IMR-90 (cell line): ENCODE measurements around the gene CARNS1. TPM values are rescaled to one million over a fixed set of nuclear protein-coding genes. Genes with fewer than 3 reads are reported as not detected.

Source experiments
- ATAC-seq: fragments of 200-7000 bp; cut with Tn5 transposase; 2 replicates; pipeline ENCODE4 v1.9.1; 2020; ENCODE audit warnings: low read depth, mild to moderate bottlenecking, moderate library complexity
- BruUV-seq: library from RNA; stranded (reverse); fragments of 400-500 nt; replicated peaks from 2 replicates; lab custom pipeline; 2021; lab: Mats Ljungman, UMichigan
- CTCF ChIA-PET: fragments of 300-600 bp; formaldehyde crosslinking; extraction: SDS; loops from one replicate; lab custom pipeline; 2021; ENCODE audit warnings: antibody characterized with exemption; lab: Yijun Ruan, JAX
- POLR2A ChIA-PET: fragments of 300-600 bp; sonication (Branson Sonifier 250); formaldehyde crosslinking; loops from one replicate; lab custom pipeline; 2022; ENCODE audit warnings: antibody characterized with exemption; ENCODE audit not compliant: unreplicated experiment; lab: Charles Lee
- DNase-seq: peaks from one replicate; pipeline ENCODE4 v3.0.0; 2013
- H2AFZ ChIP-seq: replicated peaks from 2 replicates; pipeline ENCODE3; 2013; ENCODE audit warnings: low read length, mild to moderate bottlenecking; ENCODE audit not compliant: poor library complexity
- H2AK5ac ChIP-seq: 2 replicates; pipeline ENCODE4 v1.6.1; 2013; ENCODE audit warnings: low read depth, low read length, inconsistent platforms
- H2AK9ac ChIP-seq: replicated peaks from 2 replicates; pipeline ENCODE3; 2013; ENCODE audit warnings: mild to moderate bottlenecking, low read depth, low read length, moderate library complexity; ENCODE audit not compliant: poor library complexity
- H2BK120ac ChIP-seq: 2 replicates; pipeline ENCODE4 v1.6.1; 2013; ENCODE audit warnings: low read depth, low read length, inconsistent platforms
- H2BK15ac ChIP-seq: 3 replicates; pipeline ENCODE4 v1.6.1; 2013; ENCODE audit warnings: low read depth, low read length, inconsistent platforms
- H2BK20ac ChIP-seq: 2 replicates; pipeline ENCODE4 v1.6.1; 2013; ENCODE audit warnings: low read depth, mild to moderate bottlenecking, inconsistent platforms, low read length, moderate library complexity
- H2BK5ac ChIP-seq: 2 replicates; pipeline ENCODE4 v1.6.1; 2013; ENCODE audit warnings: mild to moderate bottlenecking, low read depth, low read length, inconsistent platforms; ENCODE audit not compliant: poor library complexity, severe bottlenecking
- H3K14ac ChIP-seq: replicated peaks from 2 replicates; pipeline ENCODE4 v1.6.1; 2013; ENCODE audit warnings: low read depth, low read length, inconsistent platforms
- H3K18ac ChIP-seq: 2 replicates; pipeline ENCODE4 v1.6.1; 2013; ENCODE audit warnings: low read depth, low read length, control low read depth
- H3K23ac ChIP-seq: 2 replicates; pipeline ENCODE4 v1.6.1; 2013; ENCODE audit warnings: low read depth, low read length, inconsistent platforms
- H3K27ac ChIP-seq: 2 replicates; pipeline ENCODE4 v1.5.1; 2013; ENCODE audit warnings: mild to moderate bottlenecking, control low read depth, low read length; ENCODE audit not compliant: insufficient read depth
- H3K27me3 ChIP-seq: 2 replicates; pipeline ENCODE4 v1.6.1; 2013; ENCODE audit warnings: low read length; ENCODE audit not compliant: control insufficient read depth, insufficient read depth
- H3K36me3 ChIP-seq: 2 replicates; pipeline ENCODE4 v1.6.1; 2013; ENCODE audit warnings: low read length, mixed read lengths; ENCODE audit not compliant: control insufficient read depth, insufficient read depth
- H3K4ac ChIP-seq: 2 replicates; pipeline ENCODE4 v1.6.1; 2013; ENCODE audit warnings: low read depth, low read length, inconsistent platforms
- H3K4me1 ChIP-seq: 2 replicates; pipeline ENCODE4 v1.6.1; 2013; ENCODE audit warnings: low read length, mixed read lengths; ENCODE audit not compliant: control insufficient read depth, insufficient read depth
- H3K4me2 ChIP-seq: 2 replicates; pipeline ENCODE4 v1.6.1; 2013; ENCODE audit warnings: low read depth, mild to moderate bottlenecking, control low read depth, low read length, moderate library complexity
- H3K4me3 ChIP-seq: 2 replicates; pipeline ENCODE4 v1.5.1; 2013; ENCODE audit warnings: low read depth, mild to moderate bottlenecking, control low read depth, low read length, moderate library complexity; ENCODE audit not compliant: insufficient read depth
- H3K56ac ChIP-seq: 2 replicates; pipeline ENCODE4 v1.6.1; 2013; ENCODE audit warnings: low read length, inconsistent platforms; ENCODE audit not compliant: insufficient read depth; ENCODE audit errors: extremely low read depth
- H3K79me1 ChIP-seq, 2 experiments: 2 replicates each; pipeline ENCODE4 v1.6.1; 2013; ENCODE audit warnings: low read length in 2 of 2, inconsistent platforms in 1 of 2, low read depth in 1 of 2
- H3K9ac ChIP-seq: 2 replicates; pipeline ENCODE4 v1.6.1; 2013; ENCODE audit warnings: low read depth, low read length, control low read depth
- H3K9me1 ChIP-seq: 2 replicates; pipeline ENCODE4 v1.6.1; 2013; ENCODE audit warnings: low read length, inconsistent platforms; ENCODE audit not compliant: insufficient read depth
- H3K9me3 ChIP-seq: 2 replicates; pipeline ENCODE4 v1.6.1; 2013; ENCODE audit warnings: low read length; ENCODE audit not compliant: control insufficient read depth, insufficient read depth
- H4K20me1 ChIP-seq: 2 replicates; pipeline ENCODE4 v1.6.1; 2013; ENCODE audit warnings: low read length, inconsistent platforms; ENCODE audit not compliant: insufficient read depth
- H4K5ac ChIP-seq: 2 replicates; pipeline ENCODE4 v1.6.1; 2013; ENCODE audit warnings: mild to moderate bottlenecking, low read depth, low read length, control low read depth
- H4K8ac ChIP-seq, 2 experiments: 2 replicates each; pipeline ENCODE4 v1.6.1; 2013; ENCODE audit warnings: low read depth in 2 of 2, low read length in 2 of 2, control low read depth in 1 of 2, inconsistent platforms in 1 of 2
- H4K91ac ChIP-seq: 2 replicates; pipeline ENCODE4 v1.6.1; 2013; ENCODE audit warnings: low read depth, low read length, inconsistent platforms; ENCODE audit not compliant: insufficient read depth
- BHLHE40 ChIP-seq: fragments of 150-350 bp; IDR thresholded peaks from 2 replicates; pipeline ENCODE4 v1.6.1; 2016; ENCODE audit warnings: mild to moderate bottlenecking, low read depth, low read length
- CEBPB ChIP-seq: IDR thresholded peaks from 2 replicates; pipeline ENCODE4 v1.6.1; 2012; ENCODE audit warnings: low read depth, low read length, improper control_type of control experiment
- CHD1 ChIP-seq: IDR thresholded peaks from 2 replicates; pipeline ENCODE4 v1.6.1; 2012; ENCODE audit warnings: low read depth, low read length, improper control_type of control experiment
- CTCF ChIP-seq: conservative IDR thresholded peaks from 2 replicates; pipeline ENCODE4 v1.5.1; 2012; ENCODE audit warnings: mild to moderate bottlenecking, low read depth, low read length, improper control_type of control experiment
- ELK1 ChIP-seq: fragments of 150-350 bp; IDR thresholded peaks from 2 replicates; pipeline ENCODE4 v1.6.1; 2016; ENCODE audit warnings: low read depth, mild to moderate bottlenecking, low read length, moderate library complexity, borderline replicate concordance
- FOS ChIP-seq: fragments of 150-350 bp; IDR thresholded peaks from 2 replicates; pipeline ENCODE4 v1.6.1; 2016; ENCODE audit warnings: low read depth, low read length
- MAFK ChIP-seq: IDR thresholded peaks from 2 replicates; pipeline ENCODE4 v1.6.1; 2012; ENCODE audit warnings: low read depth, low read length, improper control_type of control experiment
- MAZ ChIP-seq: IDR thresholded peaks from 2 replicates; pipeline ENCODE4 v1.6.1; 2012; ENCODE audit warnings: low read depth, mild to moderate bottlenecking, low read length, improper control_type of control experiment, moderate library complexity, borderline replicate concordance
- MXI1 ChIP-seq: IDR thresholded peaks from 2 replicates; pipeline ENCODE4 v1.6.1; 2012; ENCODE audit warnings: low read depth, mild to moderate bottlenecking, low read length, moderate library complexity, borderline replicate concordance
- NFE2L2 ChIP-seq: fragments of 150-350 bp; IDR thresholded peaks from 2 replicates; pipeline ENCODE4 v1.6.1; 2016; ENCODE audit warnings: low read depth, mild to moderate bottlenecking, low read length
- POLR2A ChIP-seq: IDR thresholded peaks from 2 replicates; pipeline ENCODE4 v1.6.1; 2012; ENCODE audit warnings: mild to moderate bottlenecking, low read depth, low read length
- RAD21 ChIP-seq: IDR thresholded peaks from 2 replicates; pipeline ENCODE4 v1.6.1; 2012; ENCODE audit warnings: low read length, improper control_type of control experiment
- RCOR1 ChIP-seq: IDR thresholded peaks from 2 replicates; pipeline ENCODE4 v1.6.1; 2012; ENCODE audit warnings: mild to moderate bottlenecking, low read length, improper control_type of control experiment; ENCODE audit not compliant: insufficient replicate concordance
- RFX5 ChIP-seq: IDR thresholded peaks from 2 replicates; pipeline ENCODE4 v1.8.0; 2012; ENCODE audit warnings: low read depth, mild to moderate bottlenecking, low read length, moderate library complexity
- SMC3 ChIP-seq: fragments of 150-350 bp; IDR thresholded peaks from 2 replicates; pipeline ENCODE4 v1.6.1; 2016; ENCODE audit warnings: low read depth, mild to moderate bottlenecking, antibody characterized with exemption, low read length, moderate library complexity
- USF2 ChIP-seq: fragments of 150-350 bp; IDR thresholded peaks from 2 replicates; pipeline ENCODE4 v1.6.1; 2017; ENCODE audit warnings: mild to moderate bottlenecking, antibody characterized with exemption, low read length, low read depth
- WGBS, 2 experiments: methylation state at CpG; one replicate each; pipeline versions ENCODE4 v1.1.5 to v1.1.7; 2013; ENCODE audit warnings: missing lambda C conversion rate in 2 of 2; ENCODE audit not compliant: insufficient read length in 1 of 2; ENCODE audit errors: extremely low coverage in 2 of 2; 5-methylcytosine and 5-hydroxymethylcytosine counted together
- dilution Hi-C: fragments of 300-500 bp; cut with HindIII; formaldehyde crosslinking; loops from one replicate; pipeline ENCODE4 v1.14.3; 2018; ENCODE audit warnings: low sequenced_read_pairs; ENCODE audit not compliant: unreplicated experiment
- in situ Hi-C: fragments of 300-500 bp; cut with MboI; formaldehyde crosslinking; loops from 3 replicates; pipeline ENCODE4 v1.14.3; 2019; ENCODE audit warnings: low sequenced_read_pairs, inconsistent platforms, mixed read lengths
- intact Hi-C: fragments of 100-400 bp; cut with micrococcal nuclease; formaldehyde crosslinking; loops from 2 replicates; pipeline ENCODE4 v1.10.0; 2022
- polyA plus RNA-seq, 3 experiments: library from polyadenylated mRNA; depleted of rRNA; stranded (reverse); fragments of >200 nt; gene quantifications; 2 replicates each; pipeline ENCODE4 v1.2.3, GENCODE V29; 2012; ENCODE audit warnings: low replicate concordance in 1 of 3
- total RNA-seq: library from RNA; depleted of rRNA; stranded (reverse); fragments of >200 nt; gene quantifications from 2 replicates; pipeline ENCODE4 v1.2.3, GENCODE V29; 2012

Gene CARNS1
- total and polyA plus RNA-seq, 2 of the 4 experiments (the other 2 are of a cell fraction) = under 0.01 to 0.32 TPM

- in situ Hi-C loops (no loop called here), intact Hi-C loops (no loop called here), dilution Hi-C loops (no loop called here)
- Histone ChIP-seq H4K91ac (no peak overlapping the region), H2AFZ (no peak overlapping the region), H3K4me3 (no peak overlapping the region), H3K79me1 (no peaks in the 10 kb centered on the region), H3K9ac (no peak overlapping the region), H3K36me3 (no peaks in the 10 kb centered on the region), H3K4me2 (no peak overlapping the region), H2BK20ac (no peak overlapping the region), H3K9me1 (no peaks in the 10 kb centered on the region), H3K9me3 (no peaks in the 10 kb centered on the region), H4K20me1 (no peaks in the 10 kb centered on the region), H3K27ac (no peak overlapping the region), H4K8ac (no peak overlapping the region), H2BK5ac (no peak overlapping the region), H3K14ac (no peak overlapping the region), H3K27me3 (peaks cover 4% of the 10 kb centered on the region; the same call in 1 of the 2 replicates), H3K56ac (no peak overlapping the region), H3K23ac (no peak overlapping the region), H3K18ac (no peak overlapping the region), H2AK9ac (no peak overlapping the region), H3K4ac (no peak overlapping the region), H2BK15ac (no peak overlapping the region), H2AK5ac (no peak overlapping the region), H4K5ac (no peak overlapping the region), H3K4me1 (peaks cover 1% of the 10 kb centered on the region; the same call in 1 of the 2 replicates), H2BK120ac (no peak overlapping the region)
- no TSS peak for BruUV-seq
- WGBS, 2 experiments = 89% methylated on average over 3 of the region's 7 CpGs; no CpG with 5 or more reads in 1 of the 2 experiments
- no peak for DNase-seq
- ChIA-PET CTCF (no interaction called here), POLR2A (no interaction called here)
- TF ChIP-seq RCOR1 (no peak), FOS (no peak), CHD1 (no peak), MXI1 (no peak), MAZ (no peak), NFE2L2 (no peak), SMC3 (no peak), ELK1 (no peak), RAD21 (no peak), USF2 (no peak), CTCF (no peak), CEBPB (no peak), BHLHE40 (no peak), MAFK (no peak), RFX5 (no peak), POLR2A (no peak)
- ATAC-seq = no peak
These were observed 32.7 kb downstream of the CARNS1 start for GRCh38 chr11:67448220-67448609.
